GM18873 (cell line): ENCODE measurements around the gene EXTL2.
"Not testable (repeated sequence)": the region's sequence is repeated elsewhere in the genome, so short reads cannot be mapped to it uniquely, and the experiment has no call there.

Experiments
- ATAC-seq: cut with Tn5 transposase; IDR thresholded peaks from one replicate; pipeline ENCODE4 v1.9.1; 2021; ENCODE audit warnings: mild to moderate bottlenecking, moderate library complexity, moderate number of reproducible peaks; ENCODE audit not compliant: unreplicated experiment, low FRiP score

EXTL2 gene

DNA sequence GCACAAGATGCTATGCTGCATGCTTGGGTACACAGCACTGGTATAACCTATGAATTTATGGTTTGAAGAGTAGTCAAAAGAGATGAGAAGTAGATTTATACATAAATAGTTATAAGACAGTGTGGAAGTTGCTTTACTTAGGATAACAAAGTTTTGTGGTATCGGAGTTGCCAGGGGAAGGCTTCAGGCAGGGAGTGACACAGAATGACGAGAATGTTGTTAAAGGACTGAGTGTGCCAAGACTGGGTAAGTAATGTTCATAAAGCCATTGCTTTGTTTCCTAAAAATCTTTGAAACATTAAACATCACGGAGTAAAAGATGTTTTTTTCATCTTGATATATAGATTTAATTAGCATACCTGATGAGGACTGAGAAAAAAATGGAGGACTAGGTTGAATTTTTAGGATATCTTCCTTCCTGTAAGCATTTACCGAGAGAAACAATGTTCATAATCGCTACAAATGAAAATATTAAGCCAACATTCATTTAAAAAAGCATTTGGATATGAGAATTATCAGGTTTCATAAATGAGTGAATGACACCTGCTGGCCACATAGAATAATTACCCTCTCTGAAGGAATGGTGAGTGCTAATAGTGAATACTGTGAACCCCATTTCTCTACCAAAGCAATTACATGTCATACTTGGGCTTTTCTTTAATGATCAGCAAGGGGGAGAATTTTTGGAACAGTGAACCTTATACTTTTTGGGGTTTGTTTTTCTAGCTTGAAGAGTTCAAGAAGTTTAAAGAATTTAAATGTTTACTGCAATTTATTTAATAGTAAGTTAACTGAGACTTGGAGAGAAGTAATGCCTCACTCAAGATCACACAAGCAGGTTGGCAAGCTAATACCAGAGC is 28.4 kb downstream of the EXTL2 start:
- ATAC-seq = no peak

DNA sequence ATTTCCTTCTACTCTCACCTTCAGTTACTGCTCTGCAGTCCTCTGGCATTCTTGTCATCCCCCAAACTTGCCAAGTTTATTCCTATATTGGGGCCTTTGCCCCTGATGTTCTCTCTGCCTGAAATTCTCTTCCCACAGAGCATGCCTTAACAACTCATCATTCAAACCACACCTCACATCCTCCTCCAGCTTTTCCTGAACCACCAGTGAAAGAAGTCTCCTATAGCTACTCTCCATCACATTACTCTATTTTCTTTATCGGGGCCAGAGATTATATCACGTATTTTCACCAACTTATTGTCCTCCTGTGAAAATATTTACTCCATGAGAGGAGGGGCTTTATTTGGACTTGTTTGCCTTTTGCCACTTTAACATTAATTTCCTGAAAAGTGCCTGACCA is 32.1 kb downstream of the EXTL2 start:
- ATAC-seq = no peak

GRCh38 chr1:100861379-100861778 is 33.3 kb downstream of the EXTL2 start:
- ATAC-seq = no peak

DNA sequence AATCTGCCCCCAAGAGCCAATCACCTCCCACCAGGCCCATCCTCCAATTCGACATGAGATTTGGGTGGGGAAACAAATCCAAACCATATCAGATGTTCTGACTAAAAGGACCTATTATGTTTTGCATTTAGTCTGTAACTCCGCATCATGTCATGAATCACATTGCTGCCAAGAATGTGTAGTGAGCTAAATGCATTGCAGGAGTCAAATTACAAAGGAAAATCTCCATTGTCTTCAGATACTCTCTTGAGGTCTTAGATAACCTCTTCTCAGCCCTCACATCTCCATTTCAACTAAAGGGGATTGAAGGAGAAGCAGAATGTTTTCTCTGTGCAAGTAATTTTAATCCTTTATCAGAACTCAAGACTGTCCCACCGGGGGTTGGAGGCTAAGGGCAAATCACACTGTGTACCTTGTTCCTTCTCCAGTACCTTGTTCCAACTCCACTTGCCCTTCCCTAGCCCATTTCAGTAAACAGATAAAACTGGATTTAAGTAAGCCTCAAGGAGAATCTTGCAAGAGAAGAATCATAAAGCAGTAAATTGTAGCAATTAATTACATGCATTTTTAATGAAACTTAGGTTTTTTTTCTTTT is 34.1 kb downstream of the EXTL2 start:
- no peak for ATAC-seq

DNA sequence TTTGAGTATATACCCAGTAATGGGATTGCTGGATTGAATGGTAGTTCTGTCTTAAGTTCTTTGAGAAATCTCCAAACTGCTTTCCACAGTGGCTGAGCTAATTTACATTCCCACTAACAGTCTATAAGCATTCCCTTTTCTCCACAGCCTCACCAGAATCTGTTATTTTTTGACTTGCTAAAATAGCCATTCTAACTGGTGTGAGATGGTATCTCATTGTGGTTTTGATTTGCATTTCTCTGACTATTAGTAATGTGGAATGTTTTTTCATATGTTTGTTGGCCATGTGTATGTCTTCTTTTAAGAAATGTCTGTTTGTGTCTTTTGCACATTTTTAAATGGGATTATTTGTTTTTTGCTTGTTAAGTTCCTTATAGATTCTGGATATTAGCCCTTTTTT is 39.5 kb downstream of the EXTL2 start:
- ATAC-seq = not testable (repeated sequence)

- ATAC-seq = no peak
Observed at GRCh38 chr1:100852976-100853375, 41.7 kb downstream of the EXTL2 start.

GRCh38 chr1:100851726-100852125 is 42.9 kb downstream of the EXTL2 start:
- no peak for ATAC-seq

- no peak for ATAC-seq
Observed at GRCh38 chr1:100847361-100848082, 47.1 kb downstream of the EXTL2 start.

GRCh38 chr1:100843160-100843559 is 51.5 kb downstream of the EXTL2 start:
- not testable (repeated sequence) for ATAC-seq

- no peak for ATAC-seq
Observed at GRCh38 chr1:100835866-100836842, 58.5 kb downstream of the EXTL2 start.

- no peak for ATAC-seq
Observed at GRCh38 chr1:100834777-100835660, 59.6 kb downstream of the EXTL2 start.

DNA sequence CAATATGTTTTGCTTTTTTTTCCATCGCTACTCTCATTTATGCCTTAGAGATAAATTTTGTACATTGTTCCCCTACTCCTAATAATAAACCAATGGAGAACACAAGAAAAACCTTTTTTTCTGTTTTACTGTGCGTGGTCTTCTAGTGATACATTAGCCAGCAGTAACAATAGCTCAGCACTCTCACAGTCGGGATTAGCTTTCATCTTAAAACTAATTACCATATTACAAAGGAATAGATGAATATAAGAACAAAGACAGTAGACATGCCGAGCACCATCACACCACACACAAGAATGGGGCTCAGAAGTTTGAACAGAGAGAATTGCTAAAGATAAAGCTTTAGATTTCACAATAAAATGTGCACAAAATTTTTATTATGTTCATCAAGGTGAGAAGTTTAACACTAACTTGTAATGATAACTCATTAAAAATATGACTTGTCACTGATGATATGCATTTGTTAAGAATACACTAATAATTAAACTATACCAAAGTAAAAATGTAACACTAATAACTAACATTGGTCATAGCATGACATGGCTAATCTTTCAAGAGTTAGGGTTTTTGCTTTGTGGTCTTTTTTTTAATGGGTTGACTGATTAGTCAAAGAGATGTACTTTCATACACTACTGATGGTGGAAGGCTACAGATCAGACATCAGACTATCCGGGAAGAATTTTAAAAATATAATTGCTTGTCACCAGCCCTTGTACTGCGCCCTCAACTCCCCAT is 61.8 kb downstream of the EXTL2 start:
- no peak for ATAC-seq

GRCh38 chr1:100825666-100826065 is 69.0 kb downstream of the EXTL2 start:
- not testable (repeated sequence) for ATAC-seq
